Renal cortical epithelial cell (primary cell): Measurements from ENCODE around the gene SRGN. TPM values are rescaled to one million over a fixed set of nuclear protein-coding genes. Genes with fewer than 3 reads are reported as not detected.
"Not testable (repeated sequence)": the region's sequence is repeated elsewhere in the genome, so short reads cannot be mapped to it uniquely, and the experiment has no call there.

Experiments
- DNase-seq: peaks from one replicate; pipeline ENCODE4 v3.0.0-alpha.2; 2011; ENCODE audit warnings: low read depth
- total RNA-seq: library from RNA; depleted of rRNA; stranded (reverse); fragments of >200 nt; gene quantifications from 2 replicates; pipeline ENCODE4 v1.2.3, GENCODE V29; 2014

The SRGN gene, protein sequence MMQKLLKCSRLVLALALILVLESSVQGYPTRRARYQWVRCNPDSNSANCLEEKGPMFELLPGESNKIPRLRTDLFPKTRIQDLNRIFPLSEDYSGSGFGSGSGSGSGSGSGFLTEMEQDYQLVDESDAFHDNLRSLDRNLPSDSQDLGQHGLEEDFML
- 18.0 and 53.7 TPM in 2 replicates for total RNA-seq

GRCh38 chr10:69087590-69088470 is at the start of gene SRGN:
Gene SRGN, plus strand, starts transcription at chr10:69088103. Its CDS starts 55 bp downstream, at chr10:69088158.
- DNase-seq = peak; percentile 14

DNA sequence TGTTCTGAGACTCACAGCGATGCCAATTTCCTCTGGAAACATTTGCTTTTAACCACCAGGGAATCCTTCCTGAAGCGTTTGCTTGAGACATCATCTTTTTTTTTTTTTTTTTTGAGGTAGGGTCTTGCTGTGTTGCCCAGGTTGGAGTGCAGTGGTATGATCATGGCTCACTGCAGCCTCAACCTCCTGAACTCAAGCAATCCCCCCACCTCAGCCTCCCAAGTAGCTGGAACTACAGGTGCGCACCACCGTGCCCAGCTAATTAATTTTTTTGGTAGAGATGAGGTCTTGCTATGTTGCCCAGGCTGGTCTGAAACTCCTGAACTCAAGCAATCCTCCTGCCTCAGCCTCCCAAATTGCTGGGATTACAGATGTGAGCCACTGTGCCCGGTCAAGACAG is 47.0 kb upstream of the SRGN start:
- not testable (repeated sequence) for DNase-seq

DNA sequence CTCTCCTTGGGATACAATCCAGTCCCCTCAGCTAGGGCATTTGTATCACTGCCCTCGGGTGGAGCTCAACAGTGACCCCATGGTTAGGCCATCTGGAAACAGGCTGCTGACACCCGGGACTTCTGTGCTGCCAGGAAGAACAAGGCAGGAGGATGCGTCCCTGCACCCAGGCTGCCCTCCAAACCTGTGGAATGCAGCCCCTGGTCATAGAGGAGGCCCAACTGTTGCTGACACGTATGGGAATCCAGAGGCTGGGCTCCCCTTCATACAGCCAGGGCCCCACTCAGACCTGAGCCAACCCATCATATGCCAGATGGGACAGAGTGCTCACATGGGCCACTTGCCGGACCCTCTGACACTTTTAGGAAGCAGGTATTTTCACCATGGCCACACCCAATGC is 45.5 kb upstream of the SRGN start:
- no peak for DNase-seq

GRCh38 chr10:69042838-69043237 is 45.1 kb upstream of the SRGN start:
- DNase-seq = no peak

- DNase-seq = no peak
These were observed 43.9 kb upstream of the SRGN start for GRCh38 chr10:69043931-69044531.

- DNase-seq = no peak
These were observed 43.4 kb upstream of the SRGN start for GRCh38 chr10:69044546-69044945.

GRCh38 chr10:69045441-69046300 is 42.2 kb upstream of the SRGN start:
- peak; percentile 70 for DNase-seq

- no peak for DNase-seq
These were observed 40.6 kb upstream of the SRGN start for GRCh38 chr10:69047111-69047832.

DNA sequence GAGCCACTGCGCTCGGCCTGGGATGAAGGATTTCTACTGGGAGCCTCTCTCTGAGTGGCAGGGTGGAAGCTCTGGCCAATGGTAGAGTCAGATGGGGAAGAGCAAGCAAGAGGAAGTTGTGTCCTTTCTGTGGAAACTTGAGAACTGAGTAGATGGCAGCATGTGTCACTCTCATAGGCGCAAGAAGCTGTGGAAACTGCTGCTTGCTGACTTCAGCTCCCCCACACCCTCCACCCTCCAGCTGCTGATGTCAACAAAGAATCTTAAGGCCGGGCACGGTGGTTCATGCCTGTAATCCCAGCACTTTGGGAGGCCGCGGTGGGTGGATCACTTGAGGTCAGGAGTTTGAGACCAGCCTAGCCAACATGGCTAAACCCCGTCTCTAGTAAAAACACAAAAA is 39.8 kb upstream of the SRGN start:
- peak; percentile 18 for DNase-seq

- no peak for DNase-seq
These were observed 38.3 kb upstream of the SRGN start for GRCh38 chr10:69049566-69049961.

- no peak for DNase-seq
These were observed 36.6 kb upstream of the SRGN start for GRCh38 chr10:69051303-69051702.

- no peak for DNase-seq
These were observed 36.0 kb upstream of the SRGN start for GRCh38 chr10:69051710-69052487.

DNA sequence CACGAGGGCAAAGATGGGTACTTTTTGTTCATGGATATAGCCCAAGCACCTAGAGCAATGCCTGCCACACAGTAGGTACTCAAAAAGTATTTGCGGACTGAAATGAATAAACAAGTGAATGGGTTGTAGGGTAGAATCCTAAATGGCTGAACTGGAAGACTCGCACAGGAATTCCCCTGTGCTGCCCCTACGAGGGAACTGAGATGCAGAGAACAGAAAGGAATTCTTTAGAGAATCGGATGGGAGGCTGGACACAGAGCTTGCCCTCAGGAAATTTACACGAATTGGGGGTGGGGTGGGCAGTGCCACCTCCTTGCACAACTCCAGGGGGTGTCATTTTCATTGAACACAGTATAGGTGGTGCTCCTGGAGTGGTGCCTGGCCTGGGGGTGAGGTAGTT is 35.2 kb upstream of the SRGN start:
- DNase-seq = no peak

- DNase-seq = no peak
These were observed 32.7 kb upstream of the SRGN start for GRCh38 chr10:69055241-69055640.

DNA sequence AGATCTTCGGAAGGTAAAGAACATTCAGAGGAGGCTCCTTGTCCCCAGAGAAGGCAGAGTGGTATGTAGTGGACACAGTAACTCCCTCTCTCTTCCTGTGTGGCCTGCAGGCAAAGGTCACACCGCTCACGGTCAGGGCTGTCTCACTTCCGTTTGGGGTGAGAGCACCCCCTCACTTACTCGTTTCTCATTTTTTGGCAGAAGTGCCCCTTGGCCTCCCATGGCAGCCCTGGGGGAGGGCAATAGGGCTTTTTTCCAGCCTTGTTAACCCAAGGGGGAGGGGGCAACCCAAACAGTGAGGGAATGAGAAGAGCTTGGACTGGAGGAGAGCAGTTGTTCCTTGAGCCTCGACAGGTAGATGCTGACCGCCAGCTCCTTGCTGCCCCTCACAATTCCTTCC is 31.8 kb upstream of the SRGN start:
- no peak for DNase-seq

- DNase-seq = no peak
These were observed 31.2 kb upstream of the SRGN start for GRCh38 chr10:69056536-69057260.

GRCh38 chr10:69057261-69057950 is 30.5 kb upstream of the SRGN start:
- DNase-seq = no peak

DNA sequence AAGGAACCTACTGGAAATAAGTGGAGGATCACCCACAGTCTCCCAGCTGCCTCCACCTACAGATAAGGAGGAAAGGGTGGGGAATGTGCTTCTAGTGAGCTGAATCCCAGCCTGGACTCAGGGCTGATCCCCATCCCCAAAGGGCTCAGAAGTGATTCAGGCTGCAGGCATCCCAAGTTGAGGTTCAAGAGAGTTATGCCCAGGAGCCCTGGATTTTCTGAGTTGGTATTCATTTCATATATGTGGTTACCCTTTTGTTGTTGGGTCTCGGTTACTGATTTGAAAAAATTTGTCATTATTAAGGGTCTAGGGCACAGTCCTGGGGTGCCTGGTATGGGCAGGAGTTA is 30.0 kb upstream of the SRGN start:
- peak; percentile 58 for DNase-seq

DNA sequence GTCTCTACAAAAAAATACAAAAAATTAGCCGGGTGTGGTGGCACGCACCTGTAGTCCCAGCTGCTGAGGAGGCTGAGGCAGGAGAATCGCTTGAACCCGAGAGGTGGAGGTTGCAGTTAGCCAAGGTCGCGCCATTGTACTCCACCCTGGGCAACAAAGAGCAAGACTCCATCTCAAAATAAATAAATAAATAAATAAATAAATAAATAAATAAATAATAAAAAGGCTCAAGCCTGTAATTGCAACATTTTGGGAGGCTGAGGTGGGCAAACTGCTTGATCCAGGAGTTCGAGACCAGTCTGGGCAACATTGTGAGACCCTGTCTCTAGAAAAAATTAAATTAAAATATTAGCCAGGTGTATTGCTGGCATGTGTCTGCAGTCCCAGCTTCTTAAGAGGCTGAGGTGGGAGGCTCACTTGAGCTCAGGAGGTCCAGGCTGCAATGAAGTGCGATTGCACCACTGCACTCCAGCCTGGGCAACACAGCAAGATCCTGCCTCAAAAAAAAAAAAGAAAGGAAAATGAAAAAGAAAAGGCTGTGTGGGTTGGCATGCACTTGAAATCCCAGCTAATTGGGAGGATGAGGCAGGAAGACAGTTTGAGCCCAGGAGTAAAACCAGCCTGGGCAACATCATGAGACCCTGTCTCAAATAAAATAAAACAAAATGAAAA is 27.6 kb upstream of the SRGN start:
- DNase-seq = no peak
